Heart left ventricle (tissue), 13 donors: ENCODE data around the gene SULT1C4.

Source experiments
- CTCF ChIP-seq, 12 donors: fragments of 200-600 bp; sonication (generic) in 4 of 12; IDR thresholded peaks; one replicate each; pipeline versions ENCODE4 v1.5.0 to v1.8.0; 2018 to 2022; ENCODE audit warnings: antibody characterized with exemption in 12 of 12, mild to moderate bottlenecking in 5 of 12
- POLR2A ChIP-seq, 2 donors: fragments of 450-650 bp; IDR thresholded peaks; one replicate each; pipeline ENCODE4 v1.6.1; 2017; ENCODE audit warnings: antibody characterized with exemption in 2 of 2, mild to moderate bottlenecking in 2 of 2, moderate library complexity in 2 of 2
- donor health status: ischemic (EF 13 %, LVEDD 7.1; RV severe dilation, severe dysfunction).
- donor health status: DM: no; HTN: yes; CAD: no.
- donor health status: DM: no; HTN: no; CAD: no.
- donor health status: ischemic (EF 25% LVEDD 6.9; RV normal size, moderate dysfunction).
- donor health status: ischemic (EF 25% LVEDD 5.7; RV mildly dilated, moderate dysfunction).
- donor health status: ischemic (EF 35%, LVEDD 5.7; RV mildly dilated, moderate dysfunction).
- donor health status: nonischemic (EF 11% LVEDD 7.7; RV severe dilation, severe dysfunction).
- donor health status: DM: yes; HTN: yes; CAD: no.
- donor health status: PGD.
- donor health status: ischemic (EF 29% LVEDD 5.4; RV normal size, mild dysfunction).
- donor health status: nonischemic (EF 23%, LVEDD 6.1; RV moderate dilation, normal function).

- TF ChIP-seq POLR2A (IDR thresholded peaks at IDR 0.05) (no peak), CTCF (IDR thresholded peaks at IDR 0.05) (no peak)
Measured at GRCh38 chr2:108363024-108363907, 14.5 kb upstream of the SULT1C4 start.
